Lung (tissue), 12 donors: ENCODE measurements around the gene SMIM5. TPM values are rescaled to one million over a fixed set of nuclear protein-coding genes. Genes with fewer than 3 reads are reported as not detected.
A peak's percentile ranks its signal among the peaks of the same experiment; 100 is the strongest.

ENCODE experiments used
- ATAC-seq: fragments of 200-7000 bp; cut with Tn5 transposase; one replicate; pipeline ENCODE4 v1.9.1; 2020; ENCODE audit warnings: moderate number of reproducible peaks; ENCODE audit not compliant: insufficient read depth, low FRiP score
- DNase-seq, 3 donors: peaks; one replicate each; pipeline ENCODE4 v3.0.0-alpha.2; 2013 to 2017
- H3K27ac ChIP-seq, 2 donors: one replicate each; pipeline ENCODE4 v1.5.1; 2013; ENCODE audit warnings: mild to moderate bottlenecking in 2 of 2, moderate library complexity in 2 of 2, control low read depth in 1 of 2, inconsistent platforms in 1 of 2, low read depth in 1 of 2, low read length in 1 of 2
- H3K27me3 ChIP-seq, 3 donors: one replicate each; pipeline ENCODE4 v1.5.1; 2013; ENCODE audit warnings: low read length in 2 of 3; ENCODE audit not compliant: control insufficient read depth in 3 of 3, insufficient read depth in 3 of 3
- H3K36me3 ChIP-seq, 4 donors: one replicate each; pipeline ENCODE4 v1.5.1; 2013; ENCODE audit warnings: low read length in 4 of 4, mild to moderate bottlenecking in 1 of 4, moderate library complexity in 1 of 4; ENCODE audit not compliant: control insufficient read depth in 4 of 4, insufficient read depth in 4 of 4
- H3K4me1 ChIP-seq, 5 donors: one replicate each; pipeline ENCODE4 v1.5.1; 2013; ENCODE audit warnings: low read length in 5 of 5, mild to moderate bottlenecking in 2 of 5, moderate library complexity in 1 of 5; ENCODE audit not compliant: control insufficient read depth in 5 of 5, insufficient read depth in 5 of 5
- H3K4me3 ChIP-seq: one replicate; pipeline ENCODE4 v1.5.1; 2013; ENCODE audit warnings: mild to moderate bottlenecking, control low read depth, moderate library complexity
- H3K9ac ChIP-seq, 2 donors: one replicate each; pipeline ENCODE4 v1.5.1; 2013; ENCODE audit warnings: low read length in 2 of 2, control low read depth in 1 of 2; ENCODE audit not compliant: insufficient read depth in 1 of 2
- H3K9me3 ChIP-seq, 4 donors: one replicate each; pipeline ENCODE4 v1.5.1; 2013; ENCODE audit warnings: low read length in 3 of 4, mild to moderate bottlenecking in 1 of 4, moderate library complexity in 1 of 4; ENCODE audit not compliant: control insufficient read depth in 4 of 4, insufficient read depth in 3 of 4
- CTCF ChIP-seq: IDR thresholded peaks from 2 replicates; pipeline ENCODE4 v1.5.1; 2012; ENCODE audit warnings: mild to moderate bottlenecking; ENCODE audit errors: control extremely low read depth, extremely low read depth
- WGBS, 2 donors: extraction: QIAGEN DNeasy Blood & Tissue Kit; methylation state at CpG; one replicate each; pipeline ENCODE4 v1.1.7; 2013; 5-methylcytosine and 5-hydroxymethylcytosine counted together
- polyA plus RNA-seq, 2 donors: library from polyadenylated mRNA; stranded (reverse); fragments of 200-250 nt; gene quantifications; one replicate each; pipeline ENCODE4 v1.2.1, GENCODE V29; 2013
- total RNA-seq, 2 donors: library from RNA; depleted of rRNA in 1 of 2; stranded (reverse); fragments of >200 nt in 1 of 2; gene quantifications; one replicate each; pipeline ENCODE4 v1.2.1, GENCODE V29; 2014 to 2021
- donor health status: control.
- donor health status: control.
- donor health status: Bipolar disorder and iron deficiency.
- donor health status: healthy.
- donor health status: DM: yes; HTN: yes; CAD: no.

SMIM5 gene
- total and polyA plus RNA-seq, 4 donors, result 2.2 to 7.5 (median 3.9) TPM

GRCh38 chr17:75588596-75589011 is 44.6 kb upstream of the SMIM5 start:
- 0 to 4% methylated on average over 39 to 49 of the region's 49 CpGs for WGBS, 2 donors
- Histone ChIP-seq H3K9me3 (no peaks in the 10 kb centered on the region), H3K4me3 (peak overlapping the region; percentile 73), H3K36me3 (peaks cover 0 to 2% (median 0%) of the 10 kb centered on the region in 4 donors), H3K27me3 (no peaks in the 10 kb centered on the region), H3K9ac (no peak overlapping the region), H3K27ac (peak overlapping the region; percentile 96 to 97), H3K4me1 (peaks cover 0 to 15% (median 0%) of the 10 kb centered on the region in 5 donors)
- ATAC-seq (peak; percentile 4), DNase-seq (no peak)
- TF ChIP-seq CTCF, result no peak

- Histone ChIP-seq H3K36me3 (peaks cover 0 to 2% (median 0%) of the 10 kb centered on the region in 4 donors), H3K27me3 (no peaks in the 10 kb centered on the region), H3K9ac (no peak overlapping the region), H3K27ac (peak overlapping the region; percentile 96 to 97), H3K4me3 (peak overlapping the region; percentile 73), H3K4me1 (peaks cover 0 to 15% (median 0%) of the 10 kb centered on the region in 5 donors), H3K9me3 (no peaks in the 10 kb centered on the region)
- ATAC-seq (peak; percentile 93), DNase-seq (peak; percentile 95 to 98 (median 97))
- WGBS, 2 donors, result 7 to 9% methylated on average over 80 to 100 of the region's 100 CpGs
- peak; percentile 53 for TF ChIP-seq CTCF
Observed at GRCh38 chr17:75589012-75589918, 44.0 kb upstream of the SMIM5 start.

GRCh38 chr17:75589919-75590303 is 43.3 kb upstream of the SMIM5 start:
- Histone ChIP-seq H3K9ac (no peak overlapping the region), H3K36me3 (peaks cover 0 to 2% (median 0%) of the 10 kb centered on the region in 4 donors), H3K9me3 (no peaks in the 10 kb centered on the region), H3K27ac (peak overlapping the region in 1 of 2 donors; percentile 58), H3K27me3 (no peaks in the 10 kb centered on the region), H3K4me3 (peak overlapping the region; percentile 57), H3K4me1 (peaks cover 0 to 15% (median 0%) of the 10 kb centered on the region in 5 donors)
- 61 to 83% methylated on average over 19 to 29 of the region's 29 CpGs for WGBS, 2 donors
- DNase-seq (peak in 1 of 3 donors; percentile 13), ATAC-seq (no peak)
- no peak for TF ChIP-seq CTCF
